GM18858 (cell line): ENCODE data around the gene A3GALT2.

Experiments used
- ATAC-seq: cut with Tn5 transposase; IDR thresholded peaks from one replicate; pipeline ENCODE4 v1.9.1; 2021; ENCODE audit not compliant: unreplicated experiment

Gene A3GALT2

DNA sequence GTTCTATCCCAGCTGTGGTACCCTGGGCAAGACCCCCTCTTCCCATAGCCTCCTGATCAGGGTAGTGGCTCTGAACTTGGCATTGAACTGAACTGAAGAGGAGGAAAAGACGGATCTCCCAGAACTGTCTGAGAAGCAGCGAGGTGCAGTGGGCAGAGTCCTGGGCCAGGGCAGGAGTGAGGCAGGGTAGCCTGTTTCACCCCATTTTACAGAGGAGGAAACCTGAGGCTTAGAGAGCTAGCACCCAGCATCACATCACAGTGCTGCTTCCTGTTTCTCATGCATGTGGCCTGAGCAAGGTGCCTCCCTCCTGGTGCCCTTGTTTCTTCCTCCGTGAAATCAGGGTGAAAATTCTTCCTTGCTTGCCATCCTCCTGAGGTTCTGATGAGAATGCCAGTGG, 47.5 kb downstream of the A3GALT2 start:
- ATAC-seq, result no peak

DNA sequence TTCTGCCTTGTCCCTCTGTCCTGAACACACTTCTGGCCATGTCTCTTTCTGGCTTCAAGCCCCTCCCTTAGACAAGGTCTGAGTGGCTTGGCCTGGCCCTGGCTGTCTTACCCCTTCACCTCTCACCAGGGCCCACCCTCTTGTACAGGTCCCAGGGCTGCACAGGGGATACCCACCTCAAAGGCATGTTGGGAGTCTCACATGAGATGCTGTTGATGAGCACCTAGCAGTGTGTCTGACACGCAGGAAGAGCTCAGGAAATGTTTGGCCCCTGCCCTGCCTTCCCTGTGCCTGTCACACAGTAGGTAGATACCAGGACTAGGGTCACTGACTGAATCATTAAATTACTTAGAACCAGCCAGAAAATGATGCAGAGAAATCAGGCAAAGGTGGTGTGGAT, 48.0 kb downstream of the A3GALT2 start:
- ATAC-seq, result no peak

DNA sequence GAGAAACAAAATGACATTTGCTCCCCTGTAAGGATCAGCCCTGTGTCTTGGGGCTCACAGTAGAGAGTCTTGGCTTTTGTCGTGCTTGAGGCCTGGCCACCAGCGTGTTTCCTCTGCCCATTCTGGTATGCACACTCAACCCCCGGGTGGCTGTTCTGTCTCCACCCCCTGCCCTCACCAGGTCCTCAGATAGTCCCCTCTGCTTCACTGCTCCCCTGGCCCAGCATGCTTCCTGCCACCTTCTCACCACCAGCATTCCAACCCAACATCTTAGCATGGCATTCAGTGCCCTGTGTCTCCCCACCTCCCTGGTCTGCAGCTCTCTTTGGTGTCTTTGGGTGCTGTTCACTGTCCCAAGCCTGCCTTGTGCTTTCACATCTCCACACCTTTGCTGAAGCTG, 48.4 kb downstream of the A3GALT2 start:
- no peak for ATAC-seq

GRCh38 chr1:33271666-33272505, 49.0 kb downstream of the A3GALT2 start:
- ATAC-seq, result no peak

- no peak for ATAC-seq
Observed at GRCh38 chr1:33270808-33271465, 50.0 kb downstream of the A3GALT2 start.

GRCh38 chr1:33270379-33270778, 50.5 kb downstream of the A3GALT2 start:
- no peak for ATAC-seq

GRCh38 chr1:33269621-33270020, 51.3 kb downstream of the A3GALT2 start:
- ATAC-seq, result no peak

DNA sequence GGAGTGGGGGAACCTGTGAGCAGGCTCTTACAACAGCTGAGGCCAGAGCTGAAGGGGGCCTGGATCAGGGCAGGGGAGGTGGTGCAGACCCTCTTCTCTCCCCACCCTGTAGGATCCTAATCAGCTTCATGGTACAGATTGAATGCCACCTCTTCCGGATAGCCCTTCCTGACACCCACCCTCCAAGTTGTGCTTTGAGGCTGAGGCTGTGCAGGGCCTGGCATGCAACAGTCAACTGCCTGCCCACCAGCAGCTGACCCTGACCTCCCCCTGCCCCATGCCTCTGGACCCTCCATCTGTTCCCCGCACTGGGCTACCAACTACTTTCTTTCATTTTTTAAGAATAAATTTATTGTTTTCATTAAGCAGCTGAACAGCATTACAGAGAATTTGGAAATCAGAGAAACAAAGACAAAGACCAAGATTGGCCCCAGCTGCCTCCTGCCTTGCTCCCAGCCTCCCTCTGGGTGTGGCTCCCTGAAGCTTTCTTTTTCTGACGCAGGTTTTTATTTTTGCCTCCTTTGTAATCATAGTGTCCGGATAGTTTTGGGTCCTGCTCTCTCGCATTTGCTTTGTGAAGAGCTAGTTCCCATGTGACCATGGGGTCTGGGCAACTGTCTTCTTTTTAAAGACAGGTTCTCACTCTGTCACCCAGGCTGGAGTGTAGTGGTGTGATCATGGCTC, 51.8 kb downstream of the A3GALT2 start:
- ATAC-seq, result no peak

- ATAC-seq, result no peak
Observed at GRCh38 chr1:33268457-33268856, 52.4 kb downstream of the A3GALT2 start.

DNA sequence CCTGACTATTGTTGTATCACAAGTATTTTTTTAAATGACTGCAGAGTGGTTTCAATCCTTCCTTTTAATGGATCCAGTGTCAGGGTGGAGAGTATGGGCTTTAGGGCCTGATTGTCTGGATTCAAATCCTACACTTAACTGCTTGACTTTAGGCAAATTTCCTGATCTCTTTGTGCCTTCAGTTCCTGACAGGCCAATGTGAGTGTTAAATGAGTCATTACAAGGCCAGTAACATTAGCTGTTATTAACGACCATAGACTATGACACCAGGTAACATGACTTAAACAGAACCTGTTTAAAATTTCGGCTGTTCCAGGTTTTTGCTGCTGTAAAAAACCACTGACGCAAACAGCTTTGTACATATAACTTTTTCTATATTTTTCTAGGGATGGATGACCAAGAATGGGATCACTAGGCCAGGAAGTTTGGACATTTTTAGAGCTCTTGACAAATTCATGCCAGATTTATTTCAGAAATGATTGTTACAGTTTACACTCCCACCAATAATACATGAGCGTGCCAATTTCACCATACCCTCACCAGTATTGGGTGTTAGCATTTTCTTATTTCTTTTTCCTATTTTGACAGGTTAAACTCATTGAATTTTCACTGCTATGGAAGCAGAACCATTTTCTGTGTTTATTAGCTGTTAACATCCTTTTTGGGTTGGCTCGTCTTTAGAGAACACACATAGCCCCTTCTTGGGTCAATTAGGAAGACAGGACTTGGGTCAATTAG, 53.3 kb downstream of the A3GALT2 start:
- no peak for ATAC-seq

GRCh38 chr1:33266766-33267165, 54.1 kb downstream of the A3GALT2 start:
- no peak for ATAC-seq

- no peak for ATAC-seq
Observed at GRCh38 chr1:33265780-33266605, 54.9 kb downstream of the A3GALT2 start.

GRCh38 chr1:33263890-33264504, 56.9 kb downstream of the A3GALT2 start:
- ATAC-seq, result no peak

DNA sequence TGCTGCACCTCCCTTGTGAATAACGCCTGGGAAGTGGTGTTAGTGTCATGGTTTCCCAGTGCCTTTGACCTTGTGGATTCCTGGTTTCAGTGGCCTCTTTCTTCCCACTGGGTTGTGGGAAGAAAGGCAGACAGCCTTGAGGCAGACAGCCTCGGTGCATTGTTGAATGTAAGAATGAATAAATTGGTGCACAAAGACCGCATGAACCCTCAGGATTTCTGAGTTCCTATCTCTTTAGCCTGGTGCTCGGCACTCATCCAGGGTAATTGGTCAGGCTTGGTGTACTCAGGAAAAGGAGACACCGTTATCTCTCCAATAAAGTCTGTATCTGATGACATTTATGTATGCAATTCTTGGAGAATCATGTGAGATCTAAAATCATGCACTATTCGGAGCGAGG, 59.6 kb downstream of the A3GALT2 start:
- ATAC-seq, result no peak

GRCh38 chr1:33260439-33260838, 60.5 kb downstream of the A3GALT2 start:
- no peak for ATAC-seq

DNA sequence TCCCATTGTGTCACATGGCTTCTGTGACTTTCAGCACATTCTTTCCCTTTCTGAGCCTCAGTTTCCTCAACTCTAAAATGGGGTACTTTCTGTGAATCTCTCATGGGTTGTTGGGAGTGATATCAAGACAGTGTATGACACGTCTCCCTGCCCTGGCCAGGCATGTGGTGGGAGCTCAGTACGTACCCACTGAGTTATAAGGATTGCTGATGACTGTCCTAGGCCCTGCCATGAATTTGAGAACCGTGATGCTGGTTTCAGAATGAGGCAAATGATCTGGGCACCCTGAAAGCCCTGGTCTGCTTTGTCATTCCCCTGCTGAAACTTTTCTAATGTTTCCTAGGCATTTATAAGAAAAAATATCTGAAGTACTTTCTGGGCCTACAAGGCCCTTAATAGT, 61.0 kb downstream of the A3GALT2 start:
- ATAC-seq, result no peak

DNA sequence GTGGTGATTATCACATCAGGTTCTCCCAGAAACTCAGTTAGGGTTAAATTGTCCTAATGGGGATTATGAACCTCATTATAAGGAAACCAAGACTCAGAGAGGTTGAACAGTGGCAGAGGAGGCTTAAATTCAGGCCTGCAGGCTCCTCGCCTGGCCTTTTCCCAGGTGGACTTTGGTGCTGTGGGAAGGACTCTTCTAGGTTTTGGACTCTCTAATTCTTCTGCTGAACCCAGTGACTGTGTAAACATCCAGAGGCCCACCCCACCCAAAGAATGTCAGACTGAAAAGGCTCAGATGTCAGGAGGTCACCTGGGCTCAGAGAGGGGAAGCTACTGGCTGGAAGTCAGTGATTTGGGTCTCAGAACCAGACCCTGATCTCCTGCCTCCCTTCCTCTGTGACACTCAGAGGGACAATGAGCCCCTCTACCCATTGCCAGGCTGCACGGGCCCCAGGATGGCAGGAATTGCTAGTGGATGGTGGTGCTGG, 62.1 kb downstream of the A3GALT2 start:
- ATAC-seq, result no peak

- ATAC-seq, result no peak
Observed at GRCh38 chr1:33257772-33258712, 62.9 kb downstream of the A3GALT2 start.
